Tracheal epithelial cell (primary cell): ENCODE measurements around the gene SOSTDC1. TPM values are rescaled to one million over a fixed set of nuclear protein-coding genes. Genes with fewer than 3 reads are reported as not detected.

ENCODE experiments used
- total RNA-seq: library from RNA; depleted of rRNA; stranded (reverse); fragments of >200 nt; gene quantifications from 2 replicates; pipeline ENCODE4 v1.2.1, GENCODE V29; 2014

The SOSTDC1 gene, protein sequence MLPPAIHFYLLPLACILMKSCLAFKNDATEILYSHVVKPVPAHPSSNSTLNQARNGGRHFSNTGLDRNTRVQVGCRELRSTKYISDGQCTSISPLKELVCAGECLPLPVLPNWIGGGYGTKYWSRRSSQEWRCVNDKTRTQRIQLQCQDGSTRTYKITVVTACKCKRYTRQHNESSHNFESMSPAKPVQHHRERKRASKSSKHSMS
- total RNA-seq, result 0.24 TPM in 1 of 2 replicates, not detected in the other

DNA sequence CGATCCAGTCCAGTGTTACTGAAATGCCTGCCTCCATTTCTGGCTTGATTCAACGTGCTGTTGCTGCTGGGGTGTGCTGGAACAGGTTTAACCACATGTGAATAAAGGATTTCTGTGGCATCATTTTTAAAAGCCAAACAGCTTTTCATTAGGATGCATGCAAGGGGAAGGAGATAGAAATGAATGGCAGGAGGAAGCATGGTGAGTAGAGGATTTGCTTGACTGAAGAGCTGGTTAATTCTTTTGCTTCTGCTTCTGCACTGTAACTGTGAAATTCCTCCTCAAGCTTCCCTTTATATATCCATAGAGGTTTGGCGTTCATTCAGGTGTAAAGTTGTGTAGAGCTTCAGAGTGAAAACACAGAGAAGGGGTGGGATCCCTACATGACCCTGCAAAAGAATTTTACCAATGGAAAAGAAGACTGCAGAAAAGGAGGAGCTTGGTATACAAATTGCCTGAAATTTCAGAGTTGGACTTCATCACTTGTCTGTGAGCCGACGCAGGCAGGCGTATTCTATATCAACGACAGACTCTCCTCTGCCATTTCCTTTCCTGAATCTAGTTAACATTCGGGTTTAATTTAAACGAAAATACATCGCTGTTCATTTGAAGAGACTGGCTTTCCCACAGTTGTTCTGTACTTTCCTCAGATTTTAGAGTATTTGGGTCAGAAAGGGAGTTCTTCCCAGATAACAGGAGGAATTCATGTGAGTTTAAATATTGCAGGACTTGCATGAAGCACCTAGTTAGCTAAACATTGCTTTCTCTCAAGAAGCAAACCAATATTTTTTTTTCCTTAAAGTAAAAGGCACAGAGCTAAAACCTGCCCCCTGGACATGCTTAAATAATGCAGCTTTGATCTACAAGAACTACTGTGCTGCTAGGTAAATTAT is at the start of gene SOSTDC1:
Gene SOSTDC1 (minus strand): TSS at position 270 of the 893 bp plus-strand sequence. CDS start 70 bp downstream, at position 200.

GRCh38 chr7:16421333-16422102 is 44.0 kb downstream of the SOSTDC1 start, which contains the start of gene CRPPA:
CRPPA (minus strand) TSS chr7:16421538; CDS start chr7:16421322, 216 bp downstream.

Other genes starting within 250 kb of the SOSTDC1 start
- gene CRPPA, start 44.2 kb downstream of the SOSTDC1 start, total RNA-seq, result 0.43 and 0.96 TPM in 2 replicates
- not detected in 2 replicates for gene LRRC72, start 61.1 kb upstream of the SOSTDC1 start, total RNA-seq
- gene ANKMY2, start 180.0 kb upstream of the SOSTDC1 start, total RNA-seq, result 6.2 and 8.0 TPM in 2 replicates
- gene BZW2, start 180.4 kb upstream of the SOSTDC1 start, total RNA-seq, result 88.9 and 95.7 TPM in 2 replicates